ENCODE measurements around the gene AGBL1. TPM values are rescaled to one million over a fixed set of nuclear protein-coding genes. Genes with fewer than 3 reads are reported as not detected.
"Not testable (repeated sequence)": the region's sequence is repeated elsewhere in the genome, so short reads cannot be mapped to it uniquely, and the experiment has no call there.

AGBL1 gene
- total and polyA plus RNA-seq, 9 donors, result under 0.01 to 0.02 TPM; not detected in 7

- Histone ChIP-seq H3K9me3 (no peaks in the 10 kb centered on the region), H3K4me1 (ENCODE audit: insufficient read depth) (no peaks in the 10 kb centered on the region), H3K4me3 (no peak overlapping the region), H3K27me3 (no peaks in the 10 kb centered on the region), H3K27ac (no peak overlapping the region), H3K36me3 (no peaks in the 10 kb centered on the region)
- no peak for DNase-seq
- intact Hi-C loops (cut with DNase I), result no loop called here
- 30 to 44% (median 31%) methylated on average over 6 of the region's 6 CpGs for whole genome bisulfite sequencing, 3 donors
- no peak for TF ChIP-seq POLR2A (IDR thresholded peaks at IDR 0.05)
- no peak for TF ChIP-seq CTCF (IDR thresholded peaks at IDR 0.05)
- TF ChIP-seq EP300 (IDR thresholded peaks at IDR 0.05), result no peak
Measured at GRCh38 chr15:86445579-86446252, 366.0 kb downstream of the AGBL1 start.

DNA sequence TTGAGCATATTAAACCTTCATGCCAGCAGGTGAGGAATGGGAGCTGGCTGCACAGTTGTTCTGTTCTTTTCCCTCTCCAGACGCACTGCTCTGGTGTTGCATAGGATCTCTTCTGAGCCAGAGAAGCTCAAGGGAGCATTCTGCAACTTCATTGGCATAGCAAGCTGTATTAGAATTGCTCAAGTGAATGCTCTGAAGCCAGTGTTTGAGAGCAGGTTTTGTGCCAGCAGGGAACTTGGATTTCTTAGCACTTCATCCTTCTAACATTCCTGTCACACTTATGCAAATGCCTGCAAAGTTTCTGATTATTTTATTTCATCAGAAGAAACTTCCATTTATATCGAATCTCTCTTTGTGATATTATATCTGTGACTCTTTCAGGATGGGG, 366.6 kb downstream of the AGBL1 start:
- 53 to 82% (median 53%) methylated on average over 2 of the region's 2 CpGs for WGBS, 3 donors
- Histone ChIP-seq H3K4me1 (ENCODE audit: insufficient read depth) (no peaks in the 10 kb centered on the region), H3K27me3 (no peaks in the 10 kb centered on the region), H3K4me3 (no peak overlapping the region), H3K36me3 (no peaks in the 10 kb centered on the region), H3K9me3 (no peaks in the 10 kb centered on the region), H3K27ac (no peak overlapping the region)
- intact Hi-C loops (cut with DNase I), result no loop called here
- no peak for DNase-seq
- no peak for TF ChIP-seq POLR2A (IDR thresholded peaks at IDR 0.05)
- TF ChIP-seq CTCF (IDR thresholded peaks at IDR 0.05), result no peak
- TF ChIP-seq EP300 (IDR thresholded peaks at IDR 0.05), result no peak

DNA sequence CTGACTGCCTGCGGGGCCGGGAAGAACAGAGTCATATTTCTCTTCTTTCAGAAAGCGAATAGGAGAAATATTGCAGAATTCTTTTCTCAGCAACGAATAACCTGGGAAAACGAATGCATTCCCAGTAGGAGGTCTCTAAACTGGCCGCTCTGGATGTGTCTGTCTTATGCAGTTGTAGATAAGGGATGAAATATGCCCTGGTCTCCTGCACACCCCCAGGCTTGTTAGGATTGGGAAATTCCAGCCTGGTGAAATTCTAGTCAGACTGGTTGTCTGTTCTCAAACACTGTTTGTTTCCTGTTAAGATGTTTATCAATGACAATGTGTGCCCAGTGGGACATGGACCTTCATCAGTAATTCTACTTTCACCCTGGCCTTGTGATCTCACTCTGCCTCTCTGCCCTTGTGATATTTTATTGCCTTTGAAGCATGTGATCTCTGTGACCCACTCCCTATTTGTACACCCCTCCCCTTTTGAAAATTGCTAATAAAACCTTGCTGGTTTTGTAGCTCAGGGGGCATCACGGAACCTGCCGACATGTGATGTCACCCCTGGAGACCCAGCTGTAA, 385.9 kb downstream of the AGBL1 start:
- WGBS, 3 donors, result 55 to 69% (median 63%) methylated on average over 8 of the region's 8 CpGs
- H3K27ac ChIP-seq; H3K36me3 ChIP-seq; intact Hi-C loops (cut with DNase I); DNase-seq; H3K4me3 ChIP-seq; H3K4me1 ChIP-seq (ENCODE audit: insufficient read depth); H3K27me3 ChIP-seq; H3K9me3 ChIP-seq: not testable (repeated sequence)

DNA sequence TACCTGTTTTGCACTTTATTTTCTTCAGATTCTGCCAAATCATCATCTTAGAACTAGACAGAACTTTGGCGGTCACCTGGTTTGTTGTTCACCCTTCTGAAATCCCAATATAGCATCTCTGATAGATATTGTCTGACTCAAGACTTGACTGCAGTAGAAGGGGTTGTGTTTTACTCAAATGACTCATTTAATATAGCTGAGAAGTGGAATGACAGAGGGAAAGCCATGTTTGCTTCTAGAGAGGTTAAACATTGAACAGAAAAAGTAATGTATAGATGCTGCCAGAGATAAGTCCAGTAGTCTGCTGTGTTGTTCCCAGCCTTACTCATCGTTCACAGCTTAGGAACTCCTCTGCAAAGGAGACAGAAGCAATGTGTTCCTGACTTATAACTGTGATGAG, 402.0 kb downstream of the AGBL1 start:
- WGBS, 3 donors, result 78 to 79% (median 79%) methylated on average over 2 of the region's 2 CpGs
- H3K9me3 ChIP-seq, result no peaks in the 10 kb centered on the region
- DNase-seq, result no peak
- H3K4me1 ChIP-seq (ENCODE audit: insufficient read depth), result no peaks in the 10 kb centered on the region
- no peaks in the 10 kb centered on the region for H3K27me3 ChIP-seq
- no peak overlapping the region for H3K27ac ChIP-seq
- no peak overlapping the region for H3K4me3 ChIP-seq
- H3K36me3 ChIP-seq, result no peaks in the 10 kb centered on the region
- intact Hi-C loops (cut with DNase I), result no loop called here
- TF ChIP-seq EP300 (IDR thresholded peaks at IDR 0.05) (no peak), POLR2A (IDR thresholded peaks at IDR 0.05) (no peak)

DNA sequence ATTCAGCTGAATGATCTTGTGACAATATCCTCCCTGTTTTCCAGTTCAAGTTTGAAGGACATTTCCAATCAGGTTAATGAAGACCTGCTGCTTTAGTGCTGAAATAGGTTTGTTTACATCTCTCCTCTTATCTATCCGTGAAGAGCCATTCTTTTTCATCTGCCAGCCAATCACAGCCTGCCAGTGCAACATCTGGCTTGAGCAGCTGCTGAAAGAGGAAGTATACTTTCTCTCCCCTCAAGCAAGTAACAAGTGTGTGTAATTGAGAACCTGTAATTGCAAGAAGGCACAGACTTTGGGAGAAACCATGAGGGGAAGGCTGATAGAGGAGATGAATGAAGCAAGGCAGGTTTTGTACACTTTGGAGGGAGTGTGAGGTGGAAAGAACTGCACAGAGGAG, 404.3 kb downstream of the AGBL1 start:
- no peaks in the 10 kb centered on the region for H3K27me3 ChIP-seq
- intact Hi-C loops (cut with DNase I), result no loop called here
- WGBS, 3 donors, result 0% methylated on average over 1 of the region's 1 CpG
- DNase-seq, result no peak
- no peaks in the 10 kb centered on the region for H3K36me3 ChIP-seq
- H3K27ac ChIP-seq, result no peak overlapping the region
- no peak overlapping the region for H3K4me3 ChIP-seq
- no peaks in the 10 kb centered on the region for H3K4me1 ChIP-seq (ENCODE audit: insufficient read depth)
- TF ChIP-seq POLR2A (IDR thresholded peaks at IDR 0.05), result no peak
- no peak for TF ChIP-seq EP300 (IDR thresholded peaks at IDR 0.05)
- no peak for TF ChIP-seq CTCF (IDR thresholded peaks at IDR 0.05)
- H3K9me3 ChIP-seq, result no peaks in the 10 kb centered on the region
